HL-60 (cell line): ENCODE data around the gene TMEM87B.
"Not testable (repeated sequence)": the region's sequence is repeated elsewhere in the genome, so short reads cannot be mapped to it uniquely, and the experiment has no call there.

Experiments used
- DNase-seq, 2 experiments: peaks; one replicate each; pipeline ENCODE4 v3.0.0-alpha.2; 2010 to 2020; ENCODE audit warnings: low read depth in 1 of 2, low spot score in 1 of 2
- H3K27ac ChIP-seq: fragments of 250-450 bp; sonication (Bioruptor Pico); replicated peaks from 2 replicates; pipeline ENCODE4 v1.5.1; 2020; ENCODE audit warnings: mild to moderate bottlenecking, moderate library complexity
- H3K27me3 ChIP-seq: fragments of 250-450 bp; sonication (Bioruptor Pico); 2 replicates; pipeline ENCODE4 v1.5.1; 2021; ENCODE audit warnings: mild to moderate bottlenecking, moderate library complexity; ENCODE audit not compliant: insufficient read depth, poor library complexity, severe bottlenecking
- H3K4me3 ChIP-seq: replicated peaks from 2 replicates; pipeline ENCODE4 v1.5.1; 2011; ENCODE audit warnings: mild to moderate bottlenecking, control low read depth, low read length; ENCODE audit not compliant: insufficient read depth
- GABPA ChIP-seq: IDR thresholded peaks from 2 replicates; pipeline ENCODE4 v1.6.1; 2012; ENCODE audit warnings: low read depth
- POLR2AphosphoS5 ChIP-seq: IDR thresholded peaks from 2 replicates; pipeline ENCODE4 v1.6.1; 2012; ENCODE audit warnings: low read depth
- REST ChIP-seq: IDR thresholded peaks from 2 replicates; pipeline ENCODE4 v1.6.1; 2012; ENCODE audit warnings: low read depth; ENCODE audit not compliant: insufficient replicate concordance
- SPI1 ChIP-seq: IDR thresholded peaks from 2 replicates; pipeline ENCODE4 v1.6.1; 2012; ENCODE audit warnings: low read depth, mild to moderate bottlenecking, borderline replicate concordance
- TF ChIP-seq, protein P1 (sequence below): IDR thresholded peaks from one replicate; pipeline ENCODE4 v1.5.1; 2011; ENCODE audit warnings: low read length, control low read depth, inconsistent platforms; ENCODE audit not compliant: insufficient read depth

The TMEM87B gene

GRCh38 chr2:112034924-112035323, 20.1 kb upstream of the TMEM87B start:
- TF ChIP-seq GABPA (no peak), POLR2AphosphoS5 (no peak), REST (no peak), SPI1 (no peak)
- TF ChIP-seq, protein P1, sequence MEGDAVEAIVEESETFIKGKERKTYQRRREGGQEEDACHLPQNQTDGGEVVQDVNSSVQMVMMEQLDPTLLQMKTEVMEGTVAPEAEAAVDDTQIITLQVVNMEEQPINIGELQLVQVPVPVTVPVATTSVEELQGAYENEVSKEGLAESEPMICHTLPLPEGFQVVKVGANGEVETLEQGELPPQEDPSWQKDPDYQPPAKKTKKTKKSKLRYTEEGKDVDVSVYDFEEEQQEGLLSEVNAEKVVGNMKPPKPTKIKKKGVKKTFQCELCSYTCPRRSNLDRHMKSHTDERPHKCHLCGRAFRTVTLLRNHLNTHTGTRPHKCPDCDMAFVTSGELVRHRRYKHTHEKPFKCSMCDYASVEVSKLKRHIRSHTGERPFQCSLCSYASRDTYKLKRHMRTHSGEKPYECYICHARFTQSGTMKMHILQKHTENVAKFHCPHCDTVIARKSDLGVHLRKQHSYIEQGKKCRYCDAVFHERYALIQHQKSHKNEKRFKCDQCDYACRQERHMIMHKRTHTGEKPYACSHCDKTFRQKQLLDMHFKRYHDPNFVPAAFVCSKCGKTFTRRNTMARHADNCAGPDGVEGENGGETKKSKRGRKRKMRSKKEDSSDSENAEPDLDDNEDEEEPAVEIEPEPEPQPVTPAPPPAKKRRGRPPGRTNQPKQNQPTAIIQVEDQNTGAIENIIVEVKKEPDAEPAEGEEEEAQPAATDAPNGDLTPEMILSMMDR = no peak
- DNase-seq = no peak
- Histone ChIP-seq H3K27me3 (no peaks in the 10 kb centered on the region), H3K4me3 (no peak overlapping the region), H3K27ac (no peak overlapping the region)

- H3K27ac ChIP-seq = no peak overlapping the region
- DNase-seq = no peak
- H3K27me3 ChIP-seq = no peaks in the 10 kb centered on the region
- no peak overlapping the region for H3K4me3 ChIP-seq
- no peak for TF ChIP-seq REST
- TF ChIP-seq POLR2AphosphoS5 = no peak
- TF ChIP-seq, protein P1 = no peak
- TF ChIP-seq GABPA = no peak
- TF ChIP-seq SPI1 = no peak
Observed at GRCh38 chr2:112035786-112036185, 19.3 kb upstream of the TMEM87B start.

GRCh38 chr2:112039556-112039955, 15.5 kb upstream of the TMEM87B start:
- not testable (repeated sequence) for H3K4me3 ChIP-seq, H3K27me3 ChIP-seq, H3K27ac ChIP-seq, DNase-seq

DNA sequence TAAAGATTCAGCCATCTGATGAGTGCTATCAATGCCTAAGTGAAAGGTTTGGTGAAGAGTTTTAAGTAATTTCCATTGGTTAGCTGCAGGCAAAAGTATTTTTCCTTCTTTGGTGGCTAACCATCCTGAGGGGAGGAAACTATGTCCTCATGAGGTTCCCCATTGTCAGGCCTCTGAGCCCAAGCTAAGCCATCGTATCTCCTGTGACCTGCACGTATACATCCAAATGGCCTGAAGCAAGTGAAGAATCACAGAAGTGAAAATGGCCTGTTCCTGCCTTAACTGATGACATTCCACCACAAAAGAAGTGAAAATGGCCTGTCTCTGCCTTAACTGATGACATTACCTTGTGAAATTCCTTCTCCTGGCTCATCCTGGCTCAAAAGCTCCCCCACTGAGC, 15.0 kb upstream of the TMEM87B start:
- not testable (repeated sequence) for H3K27ac ChIP-seq, H3K4me3 ChIP-seq, DNase-seq, H3K27me3 ChIP-seq

GRCh38 chr2:112041460-112041859, 13.6 kb upstream of the TMEM87B start:
- H3K4me3 ChIP-seq, H3K27me3 ChIP-seq, DNase-seq, H3K27ac ChIP-seq: not testable (repeated sequence)
